Measurements from ENCODE around the gene BEND3. TPM values are rescaled to one million over a fixed set of nuclear protein-coding genes. Genes with fewer than 3 reads are reported as not detected.
"Not testable (repeated sequence)": the region's sequence is repeated elsewhere in the genome, so short reads cannot be mapped to it uniquely, and the experiment has no call there.

The BEND3 gene
- total and polyA plus RNA-seq, 8 donors, result 3.8 to 7.8 (median 5.6) TPM

- no peak for DNase-seq
- Histone ChIP-seq H3K4me1 (peaks cover 0 to 24% of the 10 kb centered on the region in 2 donors), H3K9me3 (no peaks in the 10 kb centered on the region), H3K4me3 (no peak overlapping the region), H3K27me3 (no peaks in the 10 kb centered on the region), H3K27ac (no peak overlapping the region), H3K36me3 (no peaks in the 10 kb centered on the region)
- intact Hi-C loops (cut with DNase I), result no loop called here
- TF ChIP-seq, protein P1, sequence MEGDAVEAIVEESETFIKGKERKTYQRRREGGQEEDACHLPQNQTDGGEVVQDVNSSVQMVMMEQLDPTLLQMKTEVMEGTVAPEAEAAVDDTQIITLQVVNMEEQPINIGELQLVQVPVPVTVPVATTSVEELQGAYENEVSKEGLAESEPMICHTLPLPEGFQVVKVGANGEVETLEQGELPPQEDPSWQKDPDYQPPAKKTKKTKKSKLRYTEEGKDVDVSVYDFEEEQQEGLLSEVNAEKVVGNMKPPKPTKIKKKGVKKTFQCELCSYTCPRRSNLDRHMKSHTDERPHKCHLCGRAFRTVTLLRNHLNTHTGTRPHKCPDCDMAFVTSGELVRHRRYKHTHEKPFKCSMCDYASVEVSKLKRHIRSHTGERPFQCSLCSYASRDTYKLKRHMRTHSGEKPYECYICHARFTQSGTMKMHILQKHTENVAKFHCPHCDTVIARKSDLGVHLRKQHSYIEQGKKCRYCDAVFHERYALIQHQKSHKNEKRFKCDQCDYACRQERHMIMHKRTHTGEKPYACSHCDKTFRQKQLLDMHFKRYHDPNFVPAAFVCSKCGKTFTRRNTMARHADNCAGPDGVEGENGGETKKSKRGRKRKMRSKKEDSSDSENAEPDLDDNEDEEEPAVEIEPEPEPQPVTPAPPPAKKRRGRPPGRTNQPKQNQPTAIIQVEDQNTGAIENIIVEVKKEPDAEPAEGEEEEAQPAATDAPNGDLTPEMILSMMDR (IDR thresholded peaks at IDR 0.05), result no peak
- ATAC-seq, result no peak
These were observed 83.3 kb downstream of the BEND3 start for GRCh38 chr6:107032051-107032450.

- H3K27me3 ChIP-seq, result no peaks in the 10 kb centered on the region
- TF ChIP-seq, protein P1 (IDR thresholded peaks at IDR 0.05), result no peak
- H3K4me1 ChIP-seq, result peaks cover 0 to 24% of the 10 kb centered on the region in 2 donors
- no peak overlapping the region for H3K27ac ChIP-seq
- H3K4me3 ChIP-seq, result no peak overlapping the region
- intact Hi-C loops (cut with DNase I), result no loop called here
- ATAC-seq, result no peak
- H3K9me3 ChIP-seq, result no peaks in the 10 kb centered on the region
- no peaks in the 10 kb centered on the region for H3K36me3 ChIP-seq
- DNase-seq, result no peak
These were observed 85.2 kb downstream of the BEND3 start for GRCh38 chr6:107030151-107030550.

DNA sequence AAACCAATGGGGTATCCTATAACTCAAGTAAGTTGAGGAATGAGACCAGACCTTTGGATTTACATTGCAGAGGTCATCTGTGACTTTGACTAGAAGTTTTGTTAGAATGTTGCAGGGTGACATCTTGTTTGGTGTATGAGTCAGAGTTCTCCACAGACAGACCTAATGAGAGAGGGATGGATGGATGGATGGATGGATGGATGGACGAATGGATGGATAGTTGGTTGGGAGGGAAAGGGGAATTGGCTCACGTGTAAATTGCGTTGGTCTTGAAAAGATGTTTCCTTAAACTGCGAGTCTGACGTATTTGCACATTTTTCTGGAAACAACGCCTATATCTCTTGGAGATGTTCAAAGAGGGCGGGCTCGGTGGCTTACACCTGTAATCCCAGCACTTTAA lies 88.3 kb downstream of the BEND3 start:
- no peaks in the 10 kb centered on the region for H3K36me3 ChIP-seq
- ATAC-seq, result no peak
- no peak overlapping the region for H3K4me3 ChIP-seq
- H3K4me1 ChIP-seq, result peaks cover 0 to 26% of the 10 kb centered on the region in 2 donors
- DNase-seq, result no peak
- intact Hi-C loops (cut with DNase I), result no loop called here
- H3K9me3 ChIP-seq, result no peaks in the 10 kb centered on the region
- no peak overlapping the region for H3K27ac ChIP-seq
- H3K27me3 ChIP-seq, result no peaks in the 10 kb centered on the region
- TF ChIP-seq, protein P1 (IDR thresholded peaks at IDR 0.05), result no peak

DNA sequence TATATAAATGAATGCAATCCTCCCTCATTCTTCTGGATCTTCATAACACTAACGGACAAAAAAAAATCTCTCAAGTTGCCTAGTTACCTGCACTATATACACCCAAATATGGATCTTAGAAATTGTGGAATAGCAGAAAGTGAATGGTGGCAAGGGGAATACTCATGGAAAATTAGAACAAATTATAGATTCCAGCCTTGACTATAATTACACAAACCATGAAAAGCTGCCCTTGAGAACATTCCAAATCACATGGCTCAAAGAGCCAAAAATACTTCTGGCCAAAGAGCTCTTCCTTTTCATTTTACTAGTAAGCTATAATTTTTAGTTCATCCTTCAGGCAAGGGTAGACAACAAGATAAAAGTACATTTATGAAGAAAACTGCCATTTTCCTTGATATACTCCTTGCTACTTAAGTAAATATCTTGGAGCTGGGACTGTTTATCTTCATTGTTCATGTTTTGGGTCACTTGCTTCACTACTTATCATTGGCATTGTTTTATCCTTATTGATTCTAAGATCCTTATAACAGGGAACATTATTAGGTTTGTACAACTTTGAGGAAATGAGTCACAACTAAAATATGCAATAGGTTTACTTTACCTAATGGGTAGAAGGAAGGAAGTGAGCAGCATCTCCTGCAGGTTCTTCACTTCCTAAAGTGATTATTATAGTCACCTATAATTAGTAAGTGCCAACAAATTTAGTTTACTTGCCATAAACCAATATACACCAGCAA lies 93.7 kb downstream of the BEND3 start:
- peaks cover 0 to 10% of the 10 kb centered on the region in 2 donors for H3K4me1 ChIP-seq
- H3K9me3 ChIP-seq, result no peaks in the 10 kb centered on the region
- no peak overlapping the region for H3K4me3 ChIP-seq
- no peaks in the 10 kb centered on the region for H3K36me3 ChIP-seq
- peak in 1 of 4 donors; percentile 7 for DNase-seq
- no peak overlapping the region for H3K27ac ChIP-seq
- TF ChIP-seq, protein P1 (IDR thresholded peaks at IDR 0.05), result no peak
- ATAC-seq, result peak; percentile 12
- intact Hi-C loops (cut with DNase I), result no loop called here
- H3K27me3 ChIP-seq, result no peaks in the 10 kb centered on the region

- Histone ChIP-seq H3K9me3 (no peaks in the 10 kb centered on the region), H3K27ac (no peak overlapping the region), H3K4me1 (peaks cover 0 to 10% of the 10 kb centered on the region in 2 donors), H3K36me3 (no peaks in the 10 kb centered on the region), H3K4me3 (no peak overlapping the region), H3K27me3 (no peaks in the 10 kb centered on the region)
- TF ChIP-seq, protein P1 (IDR thresholded peaks at IDR 0.05), result no peak
- no peak for DNase-seq
- intact Hi-C loops (cut with DNase I), result no loop called here
- no peak for ATAC-seq
These were observed 95.1 kb downstream of the BEND3 start for GRCh38 chr6:107020239-107020638.

GRCh38 chr6:107019628-107020027 lies 95.7 kb downstream of the BEND3 start:
- ATAC-seq; DNase-seq; intact Hi-C loops (cut with DNase I): not testable (repeated sequence)

More at GRCh38 chr6:107019628-107020027, 95.7 kb downstream of the BEND3 start:
- not testable (repeated sequence) for H3K4me1 ChIP-seq, H3K27me3 ChIP-seq, H3K9me3 ChIP-seq, H3K27ac ChIP-seq, H3K4me3 ChIP-seq, H3K36me3 ChIP-seq
